GM12878 (cell line): ENCODE results near the gene C5AR2.

Experiments
- CEBPB ChIP-seq, 2 experiments: fragments of 150-350 bp in 1 of 2; IDR thresholded peaks; 2 replicates each; pipeline ENCODE4 v1.6.1; 2012 to 2014; ENCODE audit warnings: low read depth in 2 of 2, low read length in 2 of 2, borderline replicate concordance in 1 of 2, inconsistent platforms in 1 of 2
- CTCF ChIP-seq, 3 experiments: IDR thresholded peaks in 2 of 3; conservative IDR thresholded peaks in 1 of 3; 2 replicates each; pipeline ENCODE4 v1.5.1; 2011; ENCODE audit warnings: low read depth in 3 of 3, low read length in 3 of 3, mild to moderate bottlenecking in 3 of 3, control low read depth in 2 of 3, moderate library complexity in 2 of 3, inconsistent platforms in 1 of 3, mixed read lengths in 1 of 3; ENCODE audit not compliant: control insufficient read depth in 2 of 3, insufficient read depth in 1 of 3; ENCODE audit errors: extremely low read depth in 1 of 3
- EP300 ChIP-seq, 2 experiments: fragments of 150-350 bp in 1 of 2; IDR thresholded peaks; 2 replicates each; pipeline ENCODE4 v1.6.1; 2011 to 2012; ENCODE audit warnings: low read depth in 2 of 2, low read length in 2 of 2, borderline replicate concordance in 1 of 2, improper control_type of control experiment in 1 of 2, inconsistent platforms in 1 of 2; ENCODE audit not compliant: control insufficient read depth in 1 of 2
- PRDM15 ChIP-seq: fragments of 450-650 bp; formaldehyde crosslinking; IDR thresholded peaks from 2 replicates; pipeline ENCODE4 v1.4.0; 2020; ENCODE audit warnings: mild to moderate bottlenecking, moderate library complexity
- RELA ChIP-seq: fragments of 450-650 bp; IDR thresholded peaks from 2 replicates; pipeline ENCODE4 v1.8.0; 2014; ENCODE audit warnings: borderline replicate concordance; ENCODE audit not compliant: partially characterized antibody
- RFX5 ChIP-seq: IDR thresholded peaks from 2 replicates; pipeline ENCODE4 v1.6.1; 2011; ENCODE audit warnings: low read depth, low read length, improper control_type of control experiment

GRCh38 chr19:47321630-47322029, 10.3 kb upstream of the C5AR2 start:
- no peak for TF ChIP-seq EP300 (IDR thresholded peaks at IDR 0.05; ENCODE audit: borderline replicate concordance in 1 of 2, control insufficient read depth in 1 of 2, low read depth in 2 of 2, low read length in 2 of 2)
- TF ChIP-seq CTCF (IDR thresholded peaks at IDR 0.05 in 2 of 3, conservative IDR thresholded peaks at IDR 0.05 in 1 of 3; ENCODE audit: control insufficient read depth in 2 of 3, extremely low read depth in 1 of 3, insufficient read depth in 1 of 3, low read depth in 3 of 3, low read length in 3 of 3): no peak
- TF ChIP-seq RELA: no peak
- TF ChIP-seq CEBPB (IDR thresholded peaks at IDR 0.05; ENCODE audit: borderline replicate concordance in 1 of 2, low read depth in 2 of 2, low read length in 2 of 2): no peak
- no peak for TF ChIP-seq PRDM15 (CRISPR knock-in tag)
- no peak for TF ChIP-seq RFX5
